Upper lobe of right lung (tissue), 1 donor: Measurements from ENCODE around the gene PEX16. TPM values are rescaled to one million over a fixed set of nuclear protein-coding genes. Genes with fewer than 3 reads are reported as not detected.

Experiments
- ATAC-seq: fragments of 200-7000 bp; cut with Tn5 transposase; one replicate; pipeline ENCODE4 v1.9.1; 2020; ENCODE audit warnings: mild to moderate bottlenecking, moderate library complexity
- DNase-seq: peaks from one replicate; pipeline ENCODE4 v3.0.0-alpha.2; 2020
- H3K27ac ChIP-seq: fragments of 200-600 bp; one replicate; pipeline ENCODE4 v1.8.0; 2022
- H3K27me3 ChIP-seq: fragments of 200-600 bp; one replicate; pipeline ENCODE4 v1.8.0; 2022; ENCODE audit warnings: mild to moderate bottlenecking
- H3K36me3 ChIP-seq: fragments of 200-600 bp; one replicate; pipeline ENCODE4 v1.8.0; 2022
- H3K4me1 ChIP-seq: fragments of 200-600 bp; one replicate; pipeline ENCODE4 v1.8.0; 2022
- H3K4me3 ChIP-seq: fragments of 200-600 bp; one replicate; pipeline ENCODE4 v1.8.0; 2022; ENCODE audit warnings: mild to moderate bottlenecking
- H3K9me3 ChIP-seq: fragments of 200-600 bp; one replicate; pipeline ENCODE4 v1.8.0; 2022
- intact Hi-C: fragments of 100-400 bp; cut with DNase I; formaldehyde crosslinking; loops from one replicate; pipeline ENCODE4 v1.11.0; 2022
- total RNA-seq: library from RNA; stranded (reverse); fragmentation: NEBNext Ultra II Directional; extraction: Animal tissue kit (Norgen Biotek cat#: 25700); gene quantifications from one replicate; pipeline ENCODE4 v1.2.1, GENCODE V29; 2021
- TF ChIP-seq, protein P1 (sequence below): fragments of 200-600 bp; IDR thresholded peaks from one replicate; pipeline ENCODE4 v1.8.0; 2022; ENCODE audit warnings: antibody characterized with exemption
- donor health status: DM: no; HTN: yes; CAD: no; lungs with severe emphysema.

The PEX16 gene
- total RNA-seq, 1 donor from 2014 or later = 27.6 TPM

- no peaks in the 10 kb centered on the region for H3K36me3 ChIP-seq
- H3K4me3 ChIP-seq = no peak overlapping the region
- H3K9me3 ChIP-seq = no peaks in the 10 kb centered on the region
- intact Hi-C loops = no loop called here
- peaks cover 7% of the 10 kb centered on the region for H3K4me1 ChIP-seq
- ATAC-seq = no peak
- TF ChIP-seq, protein P1, sequence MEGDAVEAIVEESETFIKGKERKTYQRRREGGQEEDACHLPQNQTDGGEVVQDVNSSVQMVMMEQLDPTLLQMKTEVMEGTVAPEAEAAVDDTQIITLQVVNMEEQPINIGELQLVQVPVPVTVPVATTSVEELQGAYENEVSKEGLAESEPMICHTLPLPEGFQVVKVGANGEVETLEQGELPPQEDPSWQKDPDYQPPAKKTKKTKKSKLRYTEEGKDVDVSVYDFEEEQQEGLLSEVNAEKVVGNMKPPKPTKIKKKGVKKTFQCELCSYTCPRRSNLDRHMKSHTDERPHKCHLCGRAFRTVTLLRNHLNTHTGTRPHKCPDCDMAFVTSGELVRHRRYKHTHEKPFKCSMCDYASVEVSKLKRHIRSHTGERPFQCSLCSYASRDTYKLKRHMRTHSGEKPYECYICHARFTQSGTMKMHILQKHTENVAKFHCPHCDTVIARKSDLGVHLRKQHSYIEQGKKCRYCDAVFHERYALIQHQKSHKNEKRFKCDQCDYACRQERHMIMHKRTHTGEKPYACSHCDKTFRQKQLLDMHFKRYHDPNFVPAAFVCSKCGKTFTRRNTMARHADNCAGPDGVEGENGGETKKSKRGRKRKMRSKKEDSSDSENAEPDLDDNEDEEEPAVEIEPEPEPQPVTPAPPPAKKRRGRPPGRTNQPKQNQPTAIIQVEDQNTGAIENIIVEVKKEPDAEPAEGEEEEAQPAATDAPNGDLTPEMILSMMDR = no peak
- H3K27ac ChIP-seq = no peak overlapping the region
- no peaks in the 10 kb centered on the region for H3K27me3 ChIP-seq
- DNase-seq = no peak
These were observed 22.0 kb downstream of the PEX16 start for GRCh38 chr11:45895553-45896259.

DNA sequence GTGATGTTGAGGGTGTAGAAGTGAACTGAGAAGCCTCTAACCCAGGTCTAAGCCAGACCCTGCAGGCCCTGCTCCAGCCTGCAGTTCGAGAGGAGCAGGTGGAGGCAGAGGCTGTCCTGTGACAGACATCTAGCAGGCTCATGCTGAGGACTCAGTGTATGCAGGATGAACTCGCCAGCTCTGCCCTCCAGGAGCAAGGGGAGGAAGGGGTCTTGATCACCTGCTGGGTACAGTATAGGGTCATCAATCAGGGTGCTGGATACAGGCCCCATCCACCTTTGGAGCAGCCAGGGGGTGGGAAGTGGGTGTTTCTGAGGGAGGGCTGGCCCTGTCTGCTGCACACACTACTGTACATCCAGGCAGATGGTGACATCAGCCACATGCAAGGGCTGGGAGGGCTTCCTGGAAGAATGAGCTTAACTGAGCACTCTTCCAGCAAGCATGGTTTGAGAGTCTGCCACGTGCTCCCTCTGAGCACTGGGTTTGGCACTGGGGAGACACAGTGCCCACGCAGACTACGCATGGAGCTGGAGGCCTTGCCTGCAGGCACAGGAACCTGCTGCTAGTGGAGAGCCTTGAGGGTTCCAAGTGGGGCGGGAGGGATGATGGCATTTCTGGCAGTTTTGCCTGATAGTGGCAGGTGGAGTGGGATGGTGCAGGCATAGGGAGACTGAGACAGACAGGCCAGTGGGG lies 23.0 kb downstream of the PEX16 start:
- no peaks in the 10 kb centered on the region for H3K27me3 ChIP-seq
- no peak for ATAC-seq

DNA sequence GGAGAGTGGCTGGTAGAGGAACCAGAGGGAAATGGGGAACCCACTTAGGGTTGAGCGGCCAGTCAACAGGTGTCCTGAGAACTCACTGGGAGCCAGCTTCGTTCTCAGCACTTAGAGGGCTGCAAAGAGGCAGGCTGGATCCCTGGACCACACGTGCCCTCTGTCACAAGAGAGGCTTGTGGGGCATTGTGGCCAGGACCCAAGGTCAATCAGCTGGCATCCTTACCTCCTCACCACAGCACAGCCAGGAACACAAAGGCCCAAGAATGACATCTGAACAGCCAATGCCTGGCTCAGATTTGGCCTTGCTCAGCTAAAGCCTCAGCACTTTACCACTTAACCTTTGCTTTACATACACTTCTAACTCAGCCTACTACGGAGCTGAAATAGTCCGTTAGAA lies 24.8 kb downstream of the PEX16 start:
- intact Hi-C loops = no loop called here
- TF ChIP-seq, protein P1 = no peak
- Histone ChIP-seq H3K4me1 (no peaks in the 10 kb centered on the region), H3K27me3 (no peaks in the 10 kb centered on the region), H3K9me3 (no peaks in the 10 kb centered on the region), H3K4me3 (no peak overlapping the region), H3K27ac (no peak overlapping the region), H3K36me3 (no peaks in the 10 kb centered on the region)
- ATAC-seq (no peak), DNase-seq (no peak)

More for the DNA sequence above, 23.0 kb downstream of the PEX16 start:
- Histone ChIP-seq H3K4me1 (peaks cover 7% of the 10 kb centered on the region), H3K9me3 (no peaks in the 10 kb centered on the region), H3K36me3 (no peaks in the 10 kb centered on the region), H3K27ac (no peak overlapping the region), H3K4me3 (no peak overlapping the region)
- intact Hi-C loops = no loop called here
- TF ChIP-seq, protein P1 = no peak
- no peak for DNase-seq

GRCh38 chr11:45890886-45891550 lies 26.7 kb downstream of the PEX16 start:
- intact Hi-C loops = no loop called here
- Histone ChIP-seq H3K9me3 (no peaks in the 10 kb centered on the region), H3K27me3 (no peaks in the 10 kb centered on the region), H3K27ac (no peak overlapping the region), H3K4me3 (no peak overlapping the region), H3K36me3 (no peaks in the 10 kb centered on the region), H3K4me1 (peaks cover under 1% of the 10 kb centered on the region)
- ATAC-seq (no peak), DNase-seq (no peak)
- TF ChIP-seq, protein P1 = no peak

DNA sequence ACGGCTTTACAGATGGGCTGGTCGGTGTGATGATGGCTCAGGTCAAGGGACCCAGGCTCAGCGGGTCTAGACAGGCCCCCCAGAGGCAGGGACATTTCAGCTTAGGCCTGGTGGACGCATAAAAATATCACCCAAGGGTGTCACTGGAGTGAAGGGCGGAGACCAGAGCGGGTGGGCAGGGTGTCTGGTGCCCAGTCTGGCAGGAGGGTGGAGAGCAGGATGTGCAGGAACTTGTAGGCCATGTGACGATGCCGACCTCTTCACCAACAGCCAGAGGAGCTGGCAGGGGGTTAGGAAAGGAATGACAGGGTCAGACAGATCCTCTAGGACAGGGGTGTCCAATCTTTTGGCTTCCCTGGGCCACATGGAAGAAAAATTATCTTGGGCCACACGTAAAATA lies 27.7 kb downstream of the PEX16 start:
- Histone ChIP-seq H3K9me3 (no peaks in the 10 kb centered on the region), H3K36me3 (no peaks in the 10 kb centered on the region), H3K27ac (no peak overlapping the region), H3K27me3 (no peaks in the 10 kb centered on the region), H3K4me3 (no peak overlapping the region), H3K4me1 (peaks cover 4% of the 10 kb centered on the region)
- ATAC-seq (no peak), DNase-seq (no peak)
- intact Hi-C loops = no loop called here
- TF ChIP-seq, protein P1 = no peak
